WTC11 (cell line): ENCODE results near the gene NTNG2.

Experiments
- CBFB ChIP-seq: sonication (generic); formaldehyde crosslinking; IDR thresholded peaks from 2 replicates; pipeline ENCODE4 v1.8.1; 2022; ENCODE audit warnings: mild to moderate bottlenecking, low read depth, missing genetic modification reagents
- CREM ChIP-seq: sonication (generic); formaldehyde crosslinking; IDR thresholded peaks from 2 replicates; pipeline ENCODE4 v1.8.1; 2022; ENCODE audit warnings: mild to moderate bottlenecking, missing genetic modification reagents, moderate library complexity
- NR2C2 ChIP-seq: sonication (generic); formaldehyde crosslinking; IDR thresholded peaks from 2 replicates; pipeline ENCODE4 v1.8.0; 2022; ENCODE audit warnings: mild to moderate bottlenecking, missing genetic modification reagents
- RORB ChIP-seq: fragments of 250-450 bp; sonication (Bioruptor Pico); IDR thresholded peaks from 2 replicates; pipeline ENCODE4 v1.9.0; 2021; ENCODE audit warnings: mild to moderate bottlenecking
- SMAD3 ChIP-seq: sonication (generic); formaldehyde crosslinking; IDR thresholded peaks from 2 replicates; pipeline ENCODE4 v1.8.0; 2022; ENCODE audit warnings: missing genetic modification reagents, mild to moderate bottlenecking, borderline replicate concordance
- TCF7 ChIP-seq: sonication (generic); formaldehyde crosslinking; IDR thresholded peaks from 2 replicates; pipeline ENCODE4 v1.8.0; 2022; ENCODE audit warnings: mild to moderate bottlenecking, low read depth, missing genetic modification reagents, moderate library complexity
- TEAD1 ChIP-seq: sonication (generic); formaldehyde crosslinking; IDR thresholded peaks from 2 replicates; pipeline ENCODE4 v1.8.0; 2022; ENCODE audit warnings: mild to moderate bottlenecking, missing genetic modification reagents
- ZNF121 ChIP-seq: sonication (generic); formaldehyde crosslinking; IDR thresholded peaks from 2 replicates; pipeline ENCODE4 v1.8.0; 2023; ENCODE audit warnings: missing genetic modification reagents
- TF ChIP-seq, protein P1 (sequence below): fragments of 200-600 bp; IDR thresholded peaks from 2 replicates; pipeline ENCODE4 v1.8.0; 2022; ENCODE audit warnings: antibody characterized with exemption
- TF ChIP-seq, protein P2 (sequence below): sonication (generic); formaldehyde crosslinking; IDR thresholded peaks from 2 replicates; pipeline ENCODE4 v1.8.1; 2023; ENCODE audit warnings: mild to moderate bottlenecking, missing genetic modification reagents, moderate library complexity
- TF ChIP-seq, protein P3 (sequence below): sonication (generic); formaldehyde crosslinking; IDR thresholded peaks from 2 replicates; pipeline ENCODE4 v1.8.0; 2022; ENCODE audit warnings: mild to moderate bottlenecking, missing genetic modification reagents
- TF ChIP-seq, protein P4 (sequence below): fragments of 250-450 bp; sonication (Bioruptor Pico); conservative IDR thresholded peaks from 2 replicates; pipeline ENCODE4 v1.9.0; 2021; ENCODE audit warnings: mild to moderate bottlenecking

DNA sequence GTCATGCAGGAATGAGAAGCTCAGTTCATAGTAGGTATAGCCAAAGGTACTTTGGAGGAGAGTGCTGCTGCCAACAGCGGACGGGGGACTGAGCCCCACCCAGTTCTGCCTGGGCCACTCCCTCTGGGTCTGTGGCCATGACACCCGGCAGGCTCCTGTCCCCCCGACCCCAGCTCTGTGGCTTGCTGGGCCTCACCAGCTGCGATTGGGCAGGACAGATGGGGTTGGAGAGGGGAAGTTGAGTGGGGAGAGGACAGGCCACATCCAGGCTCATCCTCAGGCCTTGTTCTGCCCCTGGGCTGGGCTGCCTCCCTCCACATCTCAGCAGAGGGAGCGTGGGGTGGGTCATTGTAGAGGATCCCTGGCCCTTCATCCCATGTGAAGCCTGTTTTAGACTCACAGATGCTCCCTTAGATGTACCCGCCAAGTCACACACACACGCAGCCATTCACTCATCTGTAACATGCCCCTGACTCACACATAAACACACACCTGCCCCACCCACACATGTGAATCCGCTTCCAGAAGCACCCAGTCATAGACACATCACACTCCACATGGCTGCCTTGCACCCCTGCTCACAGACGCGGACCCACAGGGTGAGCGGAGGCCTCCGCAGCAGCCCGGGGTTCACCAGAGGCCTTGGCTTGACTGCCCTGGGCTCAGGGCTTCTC, 48.8 kb downstream of the NTNG2 start:
- TF ChIP-seq, protein P1, sequence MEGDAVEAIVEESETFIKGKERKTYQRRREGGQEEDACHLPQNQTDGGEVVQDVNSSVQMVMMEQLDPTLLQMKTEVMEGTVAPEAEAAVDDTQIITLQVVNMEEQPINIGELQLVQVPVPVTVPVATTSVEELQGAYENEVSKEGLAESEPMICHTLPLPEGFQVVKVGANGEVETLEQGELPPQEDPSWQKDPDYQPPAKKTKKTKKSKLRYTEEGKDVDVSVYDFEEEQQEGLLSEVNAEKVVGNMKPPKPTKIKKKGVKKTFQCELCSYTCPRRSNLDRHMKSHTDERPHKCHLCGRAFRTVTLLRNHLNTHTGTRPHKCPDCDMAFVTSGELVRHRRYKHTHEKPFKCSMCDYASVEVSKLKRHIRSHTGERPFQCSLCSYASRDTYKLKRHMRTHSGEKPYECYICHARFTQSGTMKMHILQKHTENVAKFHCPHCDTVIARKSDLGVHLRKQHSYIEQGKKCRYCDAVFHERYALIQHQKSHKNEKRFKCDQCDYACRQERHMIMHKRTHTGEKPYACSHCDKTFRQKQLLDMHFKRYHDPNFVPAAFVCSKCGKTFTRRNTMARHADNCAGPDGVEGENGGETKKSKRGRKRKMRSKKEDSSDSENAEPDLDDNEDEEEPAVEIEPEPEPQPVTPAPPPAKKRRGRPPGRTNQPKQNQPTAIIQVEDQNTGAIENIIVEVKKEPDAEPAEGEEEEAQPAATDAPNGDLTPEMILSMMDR, result no peak
- TF ChIP-seq CBFB (no peak), RORB (no peak), ZNF121 (no peak), TCF7 (CRISPR knock-in tag) (no peak), SMAD3 (no peak), CREM (CRISPR knock-in tag) (no peak), NR2C2 (no peak), TEAD1 (no peak)
- TF ChIP-seq, protein P2, sequence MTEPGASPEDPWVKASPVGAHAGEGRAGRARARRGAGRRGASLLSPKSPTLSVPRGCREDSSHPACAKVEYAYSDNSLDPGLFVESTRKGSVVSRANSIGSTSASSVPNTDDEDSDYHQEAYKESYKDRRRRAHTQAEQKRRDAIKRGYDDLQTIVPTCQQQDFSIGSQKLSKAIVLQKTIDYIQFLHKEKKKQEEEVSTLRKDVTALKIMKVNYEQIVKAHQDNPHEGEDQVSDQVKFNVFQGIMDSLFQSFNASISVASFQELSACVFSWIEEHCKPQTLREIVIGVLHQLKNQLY (CRISPR knock-in tag), result no peak
- TF ChIP-seq, protein P3, sequence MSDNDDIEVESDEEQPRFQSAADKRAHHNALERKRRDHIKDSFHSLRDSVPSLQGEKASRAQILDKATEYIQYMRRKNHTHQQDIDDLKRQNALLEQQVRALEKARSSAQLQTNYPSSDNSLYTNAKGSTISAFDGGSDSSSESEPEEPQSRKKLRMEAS (CRISPR knock-in tag), result no peak
- TF ChIP-seq, protein P4, sequence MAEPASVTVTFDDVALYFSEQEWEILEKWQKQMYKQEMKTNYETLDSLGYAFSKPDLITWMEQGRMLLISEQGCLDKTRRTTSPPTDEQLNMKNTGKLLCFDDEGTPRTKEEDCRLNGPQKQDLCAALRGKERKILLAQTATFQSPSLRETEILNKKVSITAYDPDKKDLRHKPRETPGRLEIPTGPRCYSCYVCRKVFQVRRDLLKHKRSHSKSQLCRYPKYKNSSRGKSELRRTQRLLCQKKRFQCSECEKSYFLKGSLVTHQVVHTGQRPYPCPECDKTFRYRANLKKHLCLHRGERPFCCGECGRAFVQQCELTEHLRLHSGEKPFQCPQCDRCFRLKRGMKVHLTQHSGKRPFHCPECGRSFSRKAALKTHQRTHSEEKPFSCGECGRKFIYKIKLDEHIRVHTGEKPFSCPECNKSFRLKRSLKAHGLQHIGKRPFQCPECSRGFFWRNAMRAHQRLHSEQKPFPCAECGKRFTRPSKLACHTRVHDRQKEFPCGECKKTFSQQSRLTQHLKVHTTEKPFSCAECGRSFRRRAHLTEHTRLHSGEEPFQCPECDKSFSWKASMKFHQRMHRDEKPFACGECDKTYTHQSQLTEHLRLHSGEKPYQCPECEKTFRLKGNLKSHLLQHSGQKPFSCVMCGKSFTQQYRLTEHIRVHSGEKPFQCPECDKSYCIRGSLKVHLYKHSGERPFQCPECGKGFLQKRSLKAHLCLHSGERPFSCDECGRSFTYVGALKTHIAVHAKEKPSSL (CRISPR knock-in tag), result no peak
